ENCODE measurements around the gene TMEM31.

DNA sequence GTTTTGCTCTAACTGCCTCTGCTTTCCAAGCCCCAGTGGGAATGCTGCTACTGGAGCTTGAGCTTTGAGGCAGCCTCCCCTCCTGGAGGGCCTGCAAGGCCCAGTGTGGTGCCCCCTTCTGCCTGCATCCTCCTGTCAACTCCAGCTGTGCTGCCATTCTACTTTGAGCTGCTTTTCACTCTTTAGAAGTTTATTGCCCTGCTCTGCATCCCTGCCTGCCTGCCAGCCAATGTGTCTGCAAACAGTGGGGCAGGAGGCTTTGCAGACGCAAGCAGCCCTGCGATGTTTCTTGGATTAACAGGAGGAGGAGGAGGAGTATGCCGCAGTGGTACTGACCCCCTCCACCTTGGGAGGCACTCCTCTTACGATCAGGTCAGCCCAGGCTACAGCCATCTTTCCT lies 16.4 kb downstream of the TMEM31 start:
- TF ChIP-seq, protein P1, sequence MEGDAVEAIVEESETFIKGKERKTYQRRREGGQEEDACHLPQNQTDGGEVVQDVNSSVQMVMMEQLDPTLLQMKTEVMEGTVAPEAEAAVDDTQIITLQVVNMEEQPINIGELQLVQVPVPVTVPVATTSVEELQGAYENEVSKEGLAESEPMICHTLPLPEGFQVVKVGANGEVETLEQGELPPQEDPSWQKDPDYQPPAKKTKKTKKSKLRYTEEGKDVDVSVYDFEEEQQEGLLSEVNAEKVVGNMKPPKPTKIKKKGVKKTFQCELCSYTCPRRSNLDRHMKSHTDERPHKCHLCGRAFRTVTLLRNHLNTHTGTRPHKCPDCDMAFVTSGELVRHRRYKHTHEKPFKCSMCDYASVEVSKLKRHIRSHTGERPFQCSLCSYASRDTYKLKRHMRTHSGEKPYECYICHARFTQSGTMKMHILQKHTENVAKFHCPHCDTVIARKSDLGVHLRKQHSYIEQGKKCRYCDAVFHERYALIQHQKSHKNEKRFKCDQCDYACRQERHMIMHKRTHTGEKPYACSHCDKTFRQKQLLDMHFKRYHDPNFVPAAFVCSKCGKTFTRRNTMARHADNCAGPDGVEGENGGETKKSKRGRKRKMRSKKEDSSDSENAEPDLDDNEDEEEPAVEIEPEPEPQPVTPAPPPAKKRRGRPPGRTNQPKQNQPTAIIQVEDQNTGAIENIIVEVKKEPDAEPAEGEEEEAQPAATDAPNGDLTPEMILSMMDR (conservative IDR thresholded peaks at IDR 0.05; ENCODE audit: low read depth, low read length) = no peak
- no peak for TF ChIP-seq EZH2 (IDR thresholded peaks at IDR 0.05; ENCODE audit: low read length, unreplicated experiment)

Measured in PC-3 (cell line).